SK-N-SH (cell line): ENCODE data around the gene RPS6KA2. TPM values are rescaled to one million over a fixed set of nuclear protein-coding genes. Genes with fewer than 3 reads are reported as not detected.
A peak's percentile ranks its signal among the peaks of the same experiment; 100 is the strongest.

ENCODE experiments used
- CTCF ChIA-PET: fragments of 300-600, 350-600 bp; formaldehyde crosslinking; extraction: SDS; loops from one replicate; lab custom pipeline; 2021; lab: Yijun Ruan, JAX
- POLR2A ChIA-PET: fragments of 350-600 bp; sonication (Branson Sonifier 250); formaldehyde crosslinking; extraction: SDS; loops from one replicate; lab custom pipeline; 2020; ENCODE audit warnings: antibody characterized with exemption, inconsistent platforms; lab: Yijun Ruan, JAX
- DNase-seq: peaks from one replicate; pipeline ENCODE4 v3.0.0; 2012
- H2AFZ ChIP-seq: fragments of 200-600 bp; sonication (generic); 2 replicates; pipeline ENCODE4 v1.8.1; 2016; ENCODE audit warnings: antibody characterized with exemption, mild to moderate bottlenecking, low read depth
- H3F3A ChIP-seq: fragments of 200-600 bp; sonication (generic); replicated peaks from 2 replicates; pipeline ENCODE3; 2016; ENCODE audit warnings: antibody characterized with exemption, mild to moderate bottlenecking; ENCODE audit not compliant: insufficient read depth
- H3K27ac ChIP-seq, 2 experiments: fragments of 200-500 bp in 1 of 2; fragments of 200-600 bp in 1 of 2; sonication (Bioruptor generic) in 1 of 2; sonication (generic), shearing (Covaris generic) in 1 of 2; 2 replicates each; pipeline versions ENCODE4 v1.5.1 to v1.6.1; 2014 to 2016; ENCODE audit warnings: low read depth in 2 of 2, inconsistent platforms in 1 of 2, low read length in 1 of 2, mild to moderate bottlenecking in 1 of 2, mixed read lengths in 1 of 2
- H3K27me3 ChIP-seq: fragments of 200-600 bp; sonication (generic), shearing (Covaris generic); 2 replicates; pipeline ENCODE4 v1.6.1; 2016; ENCODE audit warnings: mixed run types; ENCODE audit not compliant: insufficient read depth
- H3K36me3 ChIP-seq, 2 experiments: fragments of 200-500 bp in 1 of 2; fragments of 200-600 bp in 1 of 2; sonication (Bioruptor generic) in 1 of 2; sonication (generic) in 1 of 2; replicated peaks in 1 of 2; 2 replicates each; pipeline versions ENCODE3 to v1.5.1; 2014 to 2016; ENCODE audit warnings: low read length in 1 of 2, mild to moderate bottlenecking in 1 of 2; ENCODE audit not compliant: insufficient read depth in 2 of 2, control insufficient read depth in 1 of 2
- H3K4me1 ChIP-seq, 2 experiments: fragments of 200-500 bp in 1 of 2; fragments of 200-600 bp in 1 of 2; sonication (Bioruptor generic) in 1 of 2; sonication (generic), shearing (Covaris generic) in 1 of 2; 2 replicates each; pipeline versions ENCODE4 v1.5.1 to v1.6.1; 2014 to 2016; ENCODE audit warnings: low read depth in 1 of 2, low read length in 1 of 2, mixed run types in 1 of 2; ENCODE audit not compliant: insufficient read depth in 2 of 2, control insufficient read depth in 1 of 2
- H3K4me2 ChIP-seq: fragments of 200-600 bp; sonication (generic), shearing (Covaris generic); 2 replicates; pipeline ENCODE4 v1.6.1; 2017; ENCODE audit warnings: mixed run types
- H3K4me3 ChIP-seq, 2 experiments: fragments of 200-500 bp in 1 of 2; fragments of 200-600 bp in 1 of 2; sonication (Bioruptor generic) in 1 of 2; sonication (generic), shearing (Covaris generic) in 1 of 2; 2 replicates each; pipeline versions ENCODE4 v1.5.1 to v1.8.1; 2014 to 2016; ENCODE audit warnings: low read depth in 2 of 2, inconsistent platforms in 1 of 2, low read length in 1 of 2, mild to moderate bottlenecking in 1 of 2, mixed read lengths in 1 of 2, moderate library complexity in 1 of 2
- H3K79me2 ChIP-seq: fragments of 200-600 bp; sonication (generic); 2 replicates; pipeline ENCODE4 v1.8.1; 2017; ENCODE audit warnings: mild to moderate bottlenecking; ENCODE audit not compliant: insufficient read depth
- H3K9ac ChIP-seq: fragments of 200-600 bp; sonication (generic); 2 replicates; pipeline ENCODE4 v1.6.1; 2017; ENCODE audit warnings: mixed run types
- H3K9me2 ChIP-seq: fragments of 200-600 bp; sonication (generic); 2 replicates; pipeline ENCODE4 v1.6.1; 2017; ENCODE audit warnings: mixed run types
- H3K9me3 ChIP-seq: fragments of 200-600 bp; sonication (generic); 2 replicates; pipeline ENCODE4 v1.6.1; 2017; ENCODE audit warnings: mixed run types, mild to moderate bottlenecking, moderate library complexity
- H4K20me1 ChIP-seq: fragments of 200-600 bp; sonication (generic); 2 replicates; pipeline ENCODE4 v1.6.1; 2017; ENCODE audit warnings: mild to moderate bottlenecking, mixed run types; ENCODE audit not compliant: insufficient read depth
- CHD2 ChIP-seq: fragments of 150-350 bp; IDR thresholded peaks from 2 replicates; pipeline ENCODE4 v1.6.1; 2018; ENCODE audit warnings: low read length; ENCODE audit not compliant: partially characterized antibody
- ELF1 ChIP-seq: IDR thresholded peaks from 2 replicates; pipeline ENCODE4 v1.4.0; 2012
- EP300 ChIP-seq, 2 experiments: IDR thresholded peaks; 2 replicates each; pipeline versions ENCODE4 v1.4.0 to v1.6.1; 2012; ENCODE audit warnings: borderline replicate concordance in 1 of 2, low read depth in 1 of 2, low read length in 1 of 2
- FOSL2 ChIP-seq: IDR thresholded peaks from 2 replicates; pipeline ENCODE4 v1.4.0; 2012; ENCODE audit warnings: low read depth, mild to moderate bottlenecking, moderate library complexity, borderline replicate concordance
- FOXM1 ChIP-seq: IDR thresholded peaks from 2 replicates; pipeline ENCODE4 v1.4.0; 2012; ENCODE audit warnings: low read depth, mild to moderate bottlenecking
- GABPA ChIP-seq: IDR thresholded peaks from 2 replicates; pipeline ENCODE4 v1.4.0; 2012; ENCODE audit warnings: low read depth, mild to moderate bottlenecking
- JUND ChIP-seq: IDR thresholded peaks from 2 replicates; pipeline ENCODE4 v1.4.0; 2012
- MEF2A ChIP-seq: IDR thresholded peaks from 2 replicates; pipeline ENCODE4 v1.4.0; 2012; ENCODE audit warnings: low read depth, borderline replicate concordance
- NFIC ChIP-seq: IDR thresholded peaks from 2 replicates; pipeline ENCODE4 v1.4.0; 2012; ENCODE audit warnings: borderline replicate concordance
- POLR2AphosphoS5 ChIP-seq: IDR thresholded peaks from 2 replicates; pipeline ENCODE4 v1.6.1; 2012; ENCODE audit warnings: low read depth, low read length
- RAD21 ChIP-seq: IDR thresholded peaks from 2 replicates; pipeline ENCODE4 v1.6.1; 2012; ENCODE audit warnings: mild to moderate bottlenecking, low read length
- RXRA ChIP-seq: IDR thresholded peaks from 2 replicates; pipeline ENCODE4 v1.4.0; 2012; ENCODE audit warnings: low read depth, mild to moderate bottlenecking, borderline replicate concordance
- SMC3 ChIP-seq: IDR thresholded peaks from 2 replicates; pipeline ENCODE4 v1.6.1; 2012; ENCODE audit warnings: low read depth, low read length, improper control_type of control experiment
- TAF1 ChIP-seq: IDR thresholded peaks from 2 replicates; pipeline ENCODE4 v1.6.1; 2012; ENCODE audit warnings: low read depth, mild to moderate bottlenecking, low read length, moderate library complexity, borderline replicate concordance
- TCF12 ChIP-seq: IDR thresholded peaks from 2 replicates; pipeline ENCODE4 v1.4.0; 2012
- TEAD4 ChIP-seq: IDR thresholded peaks from 2 replicates; pipeline ENCODE4 v1.4.0; 2012; ENCODE audit warnings: mild to moderate bottlenecking, borderline replicate concordance; ENCODE audit not compliant: insufficient read depth
- YY1 ChIP-seq: IDR thresholded peaks from 2 replicates; pipeline ENCODE4 v1.4.0; 2012; ENCODE audit warnings: low read depth, mild to moderate bottlenecking
- WGBS: methylation state at CpG from one replicate; pipeline ENCODE4 v1.1.6; 2017; ENCODE audit warnings: low lambda C conversion rate; 5-methylcytosine and 5-hydroxymethylcytosine counted together
- polyA plus RNA-seq, 3 experiments: library from polyadenylated mRNA; depleted of rRNA; stranded (reverse); fragments of >200 nt; gene quantifications; 2 replicates each; pipeline ENCODE4 v1.2.3, GENCODE V29; 2012
- TF ChIP-seq, protein P1 (sequence below): fragments of 200-600 bp; sonication (generic); IDR thresholded peaks from 2 replicates; pipeline ENCODE4 v1.6.1; 2017; ENCODE audit warnings: antibody characterized with exemption, mild to moderate bottlenecking, moderate library complexity
- TF ChIP-seq, protein P2 (sequence below): IDR thresholded peaks from 2 replicates; pipeline ENCODE4 v1.4.0; 2012; ENCODE audit warnings: low read depth, borderline replicate concordance
- TF ChIP-seq, protein P3 (sequence below): IDR thresholded peaks from 2 replicates; pipeline ENCODE4; 2012
- TF ChIP-seq, protein P4 (sequence below): IDR thresholded peaks from 2 replicates; pipeline ENCODE4 v1.6.1; 2012; ENCODE audit warnings: mild to moderate bottlenecking, low read depth, low read length, moderate library complexity
- TF ChIP-seq, protein P5 (sequence below): IDR thresholded peaks from 2 replicates; pipeline ENCODE4 v1.4.0; 2012; ENCODE audit warnings: low read depth

The RPS6KA2 gene
- polyA plus RNA-seq, 1 of the 3 experiments (the other 2 are of a cell fraction): 59.5 TPM

DNA sequence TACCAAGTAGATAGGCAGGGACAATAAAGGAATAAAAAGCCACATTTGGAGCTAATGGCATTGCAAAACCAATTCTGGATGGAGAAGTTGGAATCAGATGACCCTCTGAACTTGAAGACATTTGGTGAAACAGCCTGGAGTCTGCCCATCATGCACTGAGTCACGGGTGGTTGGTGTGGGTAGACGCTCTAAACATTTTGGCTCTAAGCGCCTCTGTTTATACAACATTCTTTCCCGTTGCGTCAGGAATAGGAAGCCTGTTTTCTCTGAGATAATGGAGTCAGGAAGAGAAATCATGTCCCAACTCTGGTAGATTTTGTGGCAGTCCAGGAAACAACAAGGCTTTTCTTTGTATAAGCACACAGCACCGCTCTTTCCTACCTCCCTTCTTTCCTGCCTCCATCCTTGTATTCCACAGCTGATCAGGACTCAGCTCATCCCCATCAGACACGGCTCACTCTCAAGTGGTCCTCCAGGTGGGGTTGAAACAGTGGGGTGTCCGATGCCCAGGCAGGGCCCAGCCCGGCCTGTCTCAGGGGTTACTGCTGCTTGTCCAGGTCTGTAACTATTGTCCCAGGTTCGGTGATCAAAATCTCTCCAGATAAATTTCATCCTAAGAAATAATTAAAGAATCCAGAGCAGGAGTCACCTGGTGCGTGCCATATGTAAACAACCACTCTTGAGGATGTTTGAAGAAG lies 28.5 kb downstream of the RPS6KA2 start:
- TF ChIP-seq TEAD4 (peak; percentile 79), EP300 (IDR thresholded peaks at IDR 0.05; ENCODE audit: borderline replicate concordance in 1 of 2, low read depth in 1 of 2, low read length in 1 of 2) (peak in 1 of 2 experiments; percentile 86; a peak in 2 of 4 replicates), RXRA (peak; percentile 87), JUND (peak; percentile 90), GABPA (no peak), NFIC (peak; percentile 89), YY1 (no peak), RAD21 (no peak), FOXM1 (no peak), ELF1 (peak; percentile 62; the same call in 1 of the 2 replicates), POLR2AphosphoS5 (peak; percentile 63; the same call in 1 of the 2 replicates), CHD2 (no peak), FOSL2 (peak; percentile 95), TCF12 (peak; percentile 88), SMC3 (no peak), TAF1 (0 out of 2 replicates have a peak, but pooled peaks have one; percentile 7), MEF2A (no peak)
- TF ChIP-seq, protein P1, sequence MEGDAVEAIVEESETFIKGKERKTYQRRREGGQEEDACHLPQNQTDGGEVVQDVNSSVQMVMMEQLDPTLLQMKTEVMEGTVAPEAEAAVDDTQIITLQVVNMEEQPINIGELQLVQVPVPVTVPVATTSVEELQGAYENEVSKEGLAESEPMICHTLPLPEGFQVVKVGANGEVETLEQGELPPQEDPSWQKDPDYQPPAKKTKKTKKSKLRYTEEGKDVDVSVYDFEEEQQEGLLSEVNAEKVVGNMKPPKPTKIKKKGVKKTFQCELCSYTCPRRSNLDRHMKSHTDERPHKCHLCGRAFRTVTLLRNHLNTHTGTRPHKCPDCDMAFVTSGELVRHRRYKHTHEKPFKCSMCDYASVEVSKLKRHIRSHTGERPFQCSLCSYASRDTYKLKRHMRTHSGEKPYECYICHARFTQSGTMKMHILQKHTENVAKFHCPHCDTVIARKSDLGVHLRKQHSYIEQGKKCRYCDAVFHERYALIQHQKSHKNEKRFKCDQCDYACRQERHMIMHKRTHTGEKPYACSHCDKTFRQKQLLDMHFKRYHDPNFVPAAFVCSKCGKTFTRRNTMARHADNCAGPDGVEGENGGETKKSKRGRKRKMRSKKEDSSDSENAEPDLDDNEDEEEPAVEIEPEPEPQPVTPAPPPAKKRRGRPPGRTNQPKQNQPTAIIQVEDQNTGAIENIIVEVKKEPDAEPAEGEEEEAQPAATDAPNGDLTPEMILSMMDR: no peak
- TF ChIP-seq, protein P2, sequence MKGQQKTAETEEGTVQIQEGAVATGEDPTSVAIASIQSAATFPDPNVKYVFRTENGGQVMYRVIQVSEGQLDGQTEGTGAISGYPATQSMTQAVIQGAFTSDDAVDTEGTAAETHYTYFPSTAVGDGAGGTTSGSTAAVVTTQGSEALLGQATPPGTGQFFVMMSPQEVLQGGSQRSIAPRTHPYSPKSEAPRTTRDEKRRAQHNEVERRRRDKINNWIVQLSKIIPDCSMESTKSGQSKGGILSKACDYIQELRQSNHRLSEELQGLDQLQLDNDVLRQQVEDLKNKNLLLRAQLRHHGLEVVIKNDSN: 0 out of 2 replicates have a peak, but pooled peaks have one; percentile 27
- TF ChIP-seq, protein P3, sequence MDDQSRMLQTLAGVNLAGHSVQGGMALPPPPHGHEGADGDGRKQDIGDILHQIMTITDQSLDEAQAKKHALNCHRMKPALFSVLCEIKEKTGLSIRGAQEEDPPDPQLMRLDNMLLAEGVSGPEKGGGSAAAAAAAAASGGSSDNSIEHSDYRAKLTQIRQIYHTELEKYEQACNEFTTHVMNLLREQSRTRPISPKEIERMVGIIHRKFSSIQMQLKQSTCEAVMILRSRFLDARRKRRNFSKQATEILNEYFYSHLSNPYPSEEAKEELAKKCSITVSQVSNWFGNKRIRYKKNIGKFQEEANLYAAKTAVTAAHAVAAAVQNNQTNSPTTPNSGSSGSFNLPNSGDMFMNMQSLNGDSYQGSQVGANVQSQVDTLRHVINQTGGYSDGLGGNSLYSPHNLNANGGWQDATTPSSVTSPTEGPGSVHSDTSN: peak; percentile 75
- TF ChIP-seq, protein P4, sequence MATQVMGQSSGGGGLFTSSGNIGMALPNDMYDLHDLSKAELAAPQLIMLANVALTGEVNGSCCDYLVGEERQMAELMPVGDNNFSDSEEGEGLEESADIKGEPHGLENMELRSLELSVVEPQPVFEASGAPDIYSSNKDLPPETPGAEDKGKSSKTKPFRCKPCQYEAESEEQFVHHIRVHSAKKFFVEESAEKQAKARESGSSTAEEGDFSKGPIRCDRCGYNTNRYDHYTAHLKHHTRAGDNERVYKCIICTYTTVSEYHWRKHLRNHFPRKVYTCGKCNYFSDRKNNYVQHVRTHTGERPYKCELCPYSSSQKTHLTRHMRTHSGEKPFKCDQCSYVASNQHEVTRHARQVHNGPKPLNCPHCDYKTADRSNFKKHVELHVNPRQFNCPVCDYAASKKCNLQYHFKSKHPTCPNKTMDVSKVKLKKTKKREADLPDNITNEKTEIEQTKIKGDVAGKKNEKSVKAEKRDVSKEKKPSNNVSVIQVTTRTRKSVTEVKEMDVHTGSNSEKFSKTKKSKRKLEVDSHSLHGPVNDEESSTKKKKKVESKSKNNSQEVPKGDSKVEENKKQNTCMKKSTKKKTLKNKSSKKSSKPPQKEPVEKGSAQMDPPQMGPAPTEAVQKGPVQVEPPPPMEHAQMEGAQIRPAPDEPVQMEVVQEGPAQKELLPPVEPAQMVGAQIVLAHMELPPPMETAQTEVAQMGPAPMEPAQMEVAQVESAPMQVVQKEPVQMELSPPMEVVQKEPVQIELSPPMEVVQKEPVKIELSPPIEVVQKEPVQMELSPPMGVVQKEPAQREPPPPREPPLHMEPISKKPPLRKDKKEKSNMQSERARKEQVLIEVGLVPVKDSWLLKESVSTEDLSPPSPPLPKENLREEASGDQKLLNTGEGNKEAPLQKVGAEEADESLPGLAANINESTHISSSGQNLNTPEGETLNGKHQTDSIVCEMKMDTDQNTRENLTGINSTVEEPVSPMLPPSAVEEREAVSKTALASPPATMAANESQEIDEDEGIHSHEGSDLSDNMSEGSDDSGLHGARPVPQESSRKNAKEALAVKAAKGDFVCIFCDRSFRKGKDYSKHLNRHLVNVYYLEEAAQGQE: no peak
- TF ChIP-seq, protein P5, sequence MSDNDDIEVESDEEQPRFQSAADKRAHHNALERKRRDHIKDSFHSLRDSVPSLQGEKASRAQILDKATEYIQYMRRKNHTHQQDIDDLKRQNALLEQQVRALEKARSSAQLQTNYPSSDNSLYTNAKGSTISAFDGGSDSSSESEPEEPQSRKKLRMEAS: peak; percentile 64
- TF ChIP-seq, all 33 proteins: peak for 13
- Histone ChIP-seq H3F3A (peaks cover 44% of the 10 kb centered on the region), H3K9me3 (no peaks in the 10 kb centered on the region), H3K79me2 (peaks cover 79% of the 10 kb centered on the region), H3K9ac (peak overlapping the region; percentile 78), H4K20me1 (no peaks in the 10 kb centered on the region), H3K27me3 (no peaks in the 10 kb centered on the region), H3K4me1 (peaks cover 36 to 47% of the 10 kb centered on the region in 2 experiments), H3K4me3 (no peak overlapping the region), H3K36me3 (peaks cover 0 to 11% of the 10 kb centered on the region in 2 experiments), H3K27ac (peak overlapping the region; percentile 68 to 100; a peak in 3 of 4 replicates), H2AFZ (no peak overlapping the region), H3K9me2 (no peaks in the 10 kb centered on the region), H3K4me2 (peak overlapping the region; percentile 62)
- CTCF ChIA-PET: interaction anchor here (0.9 to 1.5 kb wide), 3 partner anchors 11 to 55 kb away, joined by 3 to 4 read pairs (median 3); no protein-coding TSS in a partner anchor
- WGBS: 55% methylated on average over 11 of the region's 11 CpGs
- POLR2A ChIA-PET: no interaction called here
- no peak for DNase-seq
